HEK293 (cell line): ENCODE results near the gene SPRED2.
A peak's percentile ranks its signal among the peaks of the same experiment; 100 is the strongest.

ENCODE experiments used
- BCL11B ChIP-seq: fragments of 450-650 bp; formaldehyde crosslinking; IDR thresholded peaks from 2 replicates; pipeline ENCODE4 v1.5.1; 2016; ENCODE audit warnings: low read depth, missing biosample characterization, missing genetic modification characterization
- GFI1B ChIP-seq: fragments of 450-650 bp; formaldehyde crosslinking; IDR thresholded peaks from 2 replicates; pipeline ENCODE4 v1.5.1; 2016; ENCODE audit warnings: missing biosample characterization, missing genetic modification characterization
- KLF8 ChIP-seq: fragments of 450-650 bp; formaldehyde crosslinking; IDR thresholded peaks from 2 replicates; pipeline ENCODE4 v1.5.1; 2016; ENCODE audit warnings: missing biosample characterization, missing genetic modification characterization
- WT1 ChIP-seq: fragments of 450-650 bp; formaldehyde crosslinking; IDR thresholded peaks from 2 replicates; pipeline ENCODE4 v1.5.1; 2016; ENCODE audit warnings: missing biosample characterization, missing genetic modification characterization
- YY1 ChIP-seq: fragments of 450-650 bp; formaldehyde crosslinking; IDR thresholded peaks from 2 replicates; pipeline ENCODE4 v1.5.1; 2018; ENCODE audit warnings: missing biosample characterization, missing genetic modification characterization
- YY2 ChIP-seq: fragments of 450-650 bp; formaldehyde crosslinking; IDR thresholded peaks from 2 replicates; pipeline ENCODE4 v1.5.1; 2016; ENCODE audit warnings: missing biosample characterization, missing genetic modification characterization
- ZFHX2 ChIP-seq: fragments of 450-650 bp; formaldehyde crosslinking; conservative IDR thresholded peaks from 2 replicates; pipeline ENCODE4 v1.5.1; 2016; ENCODE audit warnings: missing biosample characterization, missing genetic modification characterization
- ZFP3 ChIP-seq: fragments of 450-650 bp; formaldehyde crosslinking; IDR thresholded peaks from 2 replicates; pipeline ENCODE4 v1.5.1; 2016; ENCODE audit warnings: low read depth, missing biosample characterization, missing genetic modification characterization
- ZIC2 ChIP-seq: fragments of 450-650 bp; formaldehyde crosslinking; IDR thresholded peaks from 2 replicates; pipeline ENCODE4 v1.5.1; 2016; ENCODE audit warnings: missing biosample characterization, missing genetic modification characterization
- ZNF114 ChIP-seq: fragments of 450-650 bp; formaldehyde crosslinking; IDR thresholded peaks from 2 replicates; pipeline ENCODE4 v1.5.0; 2017; ENCODE audit warnings: missing biosample characterization, missing genetic modification characterization
- ZNF121 ChIP-seq: fragments of 450-650 bp; formaldehyde crosslinking; IDR thresholded peaks from 2 replicates; pipeline ENCODE4 v1.5.1; 2016; ENCODE audit warnings: missing biosample characterization, missing genetic modification characterization
- ZNF133 ChIP-seq: fragments of 450-650 bp; formaldehyde crosslinking; IDR thresholded peaks from 2 replicates; pipeline ENCODE4 v1.5.1; 2016; ENCODE audit warnings: missing biosample characterization, missing genetic modification characterization
- ZNF146 ChIP-seq: fragments of 450-650 bp; formaldehyde crosslinking; IDR thresholded peaks from 2 replicates; pipeline ENCODE4 v1.5.1; 2016; ENCODE audit warnings: missing biosample characterization, missing genetic modification characterization
- ZNF174 ChIP-seq: fragments of 450-650 bp; formaldehyde crosslinking; IDR thresholded peaks from 2 replicates; pipeline ENCODE4 v1.5.0; 2017; ENCODE audit warnings: missing biosample characterization, mild to moderate bottlenecking, missing genetic modification characterization
- ZNF214 ChIP-seq: fragments of 450-650 bp; formaldehyde crosslinking; IDR thresholded peaks from 2 replicates; pipeline ENCODE4 v1.5.1; 2017; ENCODE audit warnings: missing biosample characterization, mild to moderate bottlenecking, missing genetic modification characterization, borderline replicate concordance
- ZNF292 ChIP-seq: fragments of 450-650 bp; formaldehyde crosslinking; IDR thresholded peaks from 2 replicates; pipeline ENCODE4 v1.5.1; 2016; ENCODE audit warnings: low read depth, missing biosample characterization, missing genetic modification characterization, borderline replicate concordance
- ZNF510 ChIP-seq: fragments of 450-650 bp; formaldehyde crosslinking; IDR thresholded peaks from 2 replicates; pipeline ENCODE4 v1.5.1; 2018; ENCODE audit warnings: mild to moderate bottlenecking, missing genetic modification characterization, missing biosample characterization; ENCODE audit not compliant: insufficient replicate concordance
- ZNF549 ChIP-seq: fragments of 450-650 bp; IDR thresholded peaks from 2 replicates; pipeline ENCODE4 v1.5.1; 2018; ENCODE audit warnings: missing biosample characterization, missing genetic modification characterization, mild to moderate bottlenecking, inconsistent platforms, moderate library complexity
- ZNF610 ChIP-seq: fragments of 450-650 bp; formaldehyde crosslinking; IDR thresholded peaks from 2 replicates; pipeline ENCODE4 v1.5.1; 2016; ENCODE audit warnings: missing biosample characterization, missing genetic modification characterization, borderline replicate concordance
- ZNF660 ChIP-seq: fragments of 450-650 bp; IDR thresholded peaks from 2 replicates; pipeline ENCODE4 v1.5.1; 2018; ENCODE audit warnings: missing biosample characterization, mild to moderate bottlenecking, missing genetic modification characterization
- ZNF768 ChIP-seq: fragments of 450-650 bp; formaldehyde crosslinking; IDR thresholded peaks from 2 replicates; pipeline ENCODE4 v1.5.1; 2018; ENCODE audit warnings: missing biosample characterization, mild to moderate bottlenecking, missing genetic modification characterization
- ZNF785 ChIP-seq: fragments of 450-650 bp; formaldehyde crosslinking; IDR thresholded peaks from 2 replicates; pipeline ENCODE4 v1.5.1; 2016; ENCODE audit warnings: missing biosample characterization, missing genetic modification characterization
- ZNF792 ChIP-seq: fragments of 450-650 bp; formaldehyde crosslinking; IDR thresholded peaks from 2 replicates; pipeline ENCODE4 v1.5.1; 2016; ENCODE audit warnings: missing biosample characterization, missing genetic modification characterization
- ZNF837 ChIP-seq: fragments of 450-650 bp; formaldehyde crosslinking; IDR thresholded peaks from 2 replicates; pipeline ENCODE4 v1.5.1; 2016; ENCODE audit warnings: missing biosample characterization, missing genetic modification characterization
- ZSCAN30 ChIP-seq: fragments of 450-650 bp; IDR thresholded peaks from 2 replicates; pipeline ENCODE4 v1.5.1; 2018; ENCODE audit warnings: missing biosample characterization, mild to moderate bottlenecking, missing genetic modification characterization, moderate library complexity
- TF ChIP-seq, protein P1 (sequence below): fragments of 450-650 bp; IDR thresholded peaks from 2 replicates; pipeline ENCODE4 v1.5.1; 2018; ENCODE audit warnings: missing biosample characterization, mild to moderate bottlenecking, missing genetic modification characterization
- TF ChIP-seq, protein P2 (sequence below): fragments of 450-650 bp; formaldehyde crosslinking; IDR thresholded peaks from 2 replicates; pipeline ENCODE4 v1.5.1; 2016; ENCODE audit warnings: missing biosample characterization, missing genetic modification characterization
- TF ChIP-seq, protein P3 (sequence below): fragments of 450-650 bp; formaldehyde crosslinking; IDR thresholded peaks from 2 replicates; pipeline ENCODE4 v1.5.1; 2017; ENCODE audit warnings: missing biosample characterization, missing genetic modification characterization
- TF ChIP-seq, protein P4 (sequence below): fragments of 450-650 bp; formaldehyde crosslinking; IDR thresholded peaks from 2 replicates; pipeline ENCODE4 v1.5.1; 2016; ENCODE audit warnings: missing biosample characterization, missing genetic modification characterization
- TF ChIP-seq, protein P5 (sequence below): fragments of 450-650 bp; formaldehyde crosslinking; IDR thresholded peaks from 2 replicates; pipeline ENCODE4 v1.5.1; 2016; ENCODE audit warnings: missing biosample characterization, missing genetic modification characterization
- TF ChIP-seq, protein P6 (sequence below): fragments of 450-650 bp; formaldehyde crosslinking; IDR thresholded peaks from 2 replicates; pipeline ENCODE4 v1.5.0; 2017; ENCODE audit warnings: missing biosample characterization, missing genetic modification characterization, borderline replicate concordance

SPRED2 gene

DNA sequence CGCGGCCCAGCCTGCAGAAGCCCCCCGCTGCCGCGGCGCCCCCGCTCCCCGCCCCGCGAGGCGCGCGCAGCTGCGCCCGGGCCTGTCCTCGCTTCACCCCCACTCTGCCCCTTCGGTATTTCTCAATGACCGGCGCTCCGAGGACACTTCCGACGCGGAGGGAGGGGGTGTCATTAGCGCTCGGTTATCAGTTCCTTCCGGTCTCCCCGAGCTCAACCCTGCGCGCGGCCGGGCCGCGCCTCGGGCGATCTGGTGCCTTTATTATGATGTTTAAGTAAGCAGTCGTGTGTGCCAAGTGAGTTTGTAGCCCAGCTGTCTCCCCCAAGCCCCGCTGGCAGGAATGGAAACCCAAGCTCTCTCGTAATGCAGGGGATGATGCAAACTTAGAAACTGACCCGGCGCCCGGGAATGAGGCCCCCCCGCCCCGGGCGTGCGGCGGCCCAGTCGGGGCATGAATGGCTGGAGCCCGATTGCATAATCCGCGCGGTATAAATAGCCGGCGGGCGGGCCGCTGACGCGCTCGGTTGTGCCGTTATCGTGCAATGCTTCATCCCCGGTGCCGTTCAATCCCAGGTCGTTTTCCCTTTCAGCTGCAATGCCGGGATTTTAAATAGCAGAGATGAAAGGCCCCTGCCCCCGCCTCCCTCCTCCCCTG lies 3.9 kb upstream of the SPRED2 start (continued):
- TF ChIP-seq, protein P1, sequence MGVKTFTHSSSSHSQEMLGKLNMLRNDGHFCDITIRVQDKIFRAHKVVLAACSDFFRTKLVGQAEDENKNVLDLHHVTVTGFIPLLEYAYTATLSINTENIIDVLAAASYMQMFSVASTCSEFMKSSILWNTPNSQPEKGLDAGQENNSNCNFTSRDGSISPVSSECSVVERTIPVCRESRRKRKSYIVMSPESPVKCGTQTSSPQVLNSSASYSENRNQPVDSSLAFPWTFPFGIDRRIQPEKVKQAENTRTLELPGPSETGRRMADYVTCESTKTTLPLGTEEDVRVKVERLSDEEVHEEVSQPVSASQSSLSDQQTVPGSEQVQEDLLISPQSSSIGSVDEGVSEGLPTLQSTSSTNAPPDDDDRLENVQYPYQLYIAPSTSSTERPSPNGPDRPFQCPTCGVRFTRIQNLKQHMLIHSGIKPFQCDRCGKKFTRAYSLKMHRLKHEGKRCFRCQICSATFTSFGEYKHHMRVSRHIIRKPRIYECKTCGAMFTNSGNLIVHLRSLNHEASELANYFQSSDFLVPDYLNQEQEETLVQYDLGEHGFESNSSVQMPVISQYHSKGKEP (tag by site-specific recombination), result peak; percentile 53
- TF ChIP-seq, protein P2, sequence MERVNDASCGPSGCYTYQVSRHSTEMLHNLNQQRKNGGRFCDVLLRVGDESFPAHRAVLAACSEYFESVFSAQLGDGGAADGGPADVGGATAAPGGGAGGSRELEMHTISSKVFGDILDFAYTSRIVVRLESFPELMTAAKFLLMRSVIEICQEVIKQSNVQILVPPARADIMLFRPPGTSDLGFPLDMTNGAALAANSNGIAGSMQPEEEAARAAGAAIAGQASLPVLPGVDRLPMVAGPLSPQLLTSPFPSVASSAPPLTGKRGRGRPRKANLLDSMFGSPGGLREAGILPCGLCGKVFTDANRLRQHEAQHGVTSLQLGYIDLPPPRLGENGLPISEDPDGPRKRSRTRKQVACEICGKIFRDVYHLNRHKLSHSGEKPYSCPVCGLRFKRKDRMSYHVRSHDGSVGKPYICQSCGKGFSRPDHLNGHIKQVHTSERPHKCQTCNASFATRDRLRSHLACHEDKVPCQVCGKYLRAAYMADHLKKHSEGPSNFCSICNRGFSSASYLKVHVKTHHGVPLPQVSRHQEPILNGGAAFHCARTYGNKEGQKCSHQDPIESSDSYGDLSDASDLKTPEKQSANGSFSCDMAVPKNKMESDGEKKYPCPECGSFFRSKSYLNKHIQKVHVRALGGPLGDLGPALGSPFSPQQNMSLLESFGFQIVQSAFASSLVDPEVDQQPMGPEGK, result peak; percentile 88
- TF ChIP-seq ZNF660 (peak; percentile 76), ZNF146 (tag by site-specific recombination) (no peak), YY2 (tag by site-specific recombination) (peak; percentile 20; the same call in 1 of the 2 replicates), ZNF768 (tag by site-specific recombination) (no peak), ZNF785 (tag by site-specific recombination) (no peak), ZNF837 (no peak), YY1 (tag by site-specific recombination) (no peak), ZIC2 (tag by site-specific recombination) (peak; percentile 82), ZNF292 (tag by site-specific recombination) (no peak), BCL11B (no peak), KLF8 (peak; percentile 19; the same call in 1 of the 2 replicates), WT1 (tag by site-specific recombination) (0 out of 2 replicates have a peak, but pooled peaks have one; percentile 15), ZNF174 (tag by site-specific recombination) (no peak), GFI1B (tag by site-specific recombination) (no peak), ZNF549 (tag by site-specific recombination) (no peak), ZNF610 (tag by site-specific recombination) (no peak), ZSCAN30 (tag by site-specific recombination) (no peak; the same call in 1 of the 2 replicates), ZNF510 (tag by site-specific recombination) (no peak), ZNF792 (tag by site-specific recombination) (no peak), ZNF121 (tag by site-specific recombination) (no peak), ZFHX2 (tag by site-specific recombination) (no peak), ZNF133 (no peak), ZNF114 (tag by site-specific recombination) (no peak), ZNF214 (tag by site-specific recombination) (no peak), ZFP3 (tag by site-specific recombination) (no peak)
- TF ChIP-seq, protein P3, sequence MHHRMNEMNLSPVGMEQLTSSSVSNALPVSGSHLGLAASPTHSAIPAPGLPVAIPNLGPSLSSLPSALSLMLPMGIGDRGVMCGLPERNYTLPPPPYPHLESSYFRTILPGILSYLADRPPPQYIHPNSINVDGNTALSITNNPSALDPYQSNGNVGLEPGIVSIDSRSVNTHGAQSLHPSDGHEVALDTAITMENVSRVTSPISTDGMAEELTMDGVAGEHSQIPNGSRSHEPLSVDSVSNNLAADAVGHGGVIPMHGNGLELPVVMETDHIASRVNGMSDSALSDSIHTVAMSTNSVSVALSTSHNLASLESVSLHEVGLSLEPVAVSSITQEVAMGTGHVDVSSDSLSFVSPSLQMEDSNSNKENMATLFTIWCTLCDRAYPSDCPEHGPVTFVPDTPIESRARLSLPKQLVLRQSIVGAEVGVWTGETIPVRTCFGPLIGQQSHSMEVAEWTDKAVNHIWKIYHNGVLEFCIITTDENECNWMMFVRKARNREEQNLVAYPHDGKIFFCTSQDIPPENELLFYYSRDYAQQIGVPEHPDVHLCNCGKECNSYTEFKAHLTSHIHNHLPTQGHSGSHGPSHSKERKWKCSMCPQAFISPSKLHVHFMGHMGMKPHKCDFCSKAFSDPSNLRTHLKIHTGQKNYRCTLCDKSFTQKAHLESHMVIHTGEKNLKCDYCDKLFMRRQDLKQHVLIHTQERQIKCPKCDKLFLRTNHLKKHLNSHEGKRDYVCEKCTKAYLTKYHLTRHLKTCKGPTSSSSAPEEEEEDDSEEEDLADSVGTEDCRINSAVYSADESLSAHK (tag by site-specific recombination), result peak; percentile 85
- TF ChIP-seq, protein P4, sequence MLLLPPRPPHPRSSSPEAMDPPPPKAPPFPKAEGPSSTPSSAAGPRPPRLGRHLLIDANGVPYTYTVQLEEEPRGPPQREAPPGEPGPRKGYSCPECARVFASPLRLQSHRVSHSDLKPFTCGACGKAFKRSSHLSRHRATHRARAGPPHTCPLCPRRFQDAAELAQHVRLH (tag by site-specific recombination), result no peak
- TF ChIP-seq, protein P5, sequence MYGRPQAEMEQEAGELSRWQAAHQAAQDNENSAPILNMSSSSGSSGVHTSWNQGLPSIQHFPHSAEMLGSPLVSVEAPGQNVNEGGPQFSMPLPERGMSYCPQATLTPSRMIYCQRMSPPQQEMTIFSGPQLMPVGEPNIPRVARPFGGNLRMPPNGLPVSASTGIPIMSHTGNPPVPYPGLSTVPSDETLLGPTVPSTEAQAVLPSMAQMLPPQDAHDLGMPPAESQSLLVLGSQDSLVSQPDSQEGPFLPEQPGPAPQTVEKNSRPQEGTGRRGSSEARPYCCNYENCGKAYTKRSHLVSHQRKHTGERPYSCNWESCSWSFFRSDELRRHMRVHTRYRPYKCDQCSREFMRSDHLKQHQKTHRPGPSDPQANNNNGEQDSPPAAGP (tag by site-specific recombination), result peak; percentile 69; the same call in 1 of the 2 replicates
- TF ChIP-seq, protein P6, sequence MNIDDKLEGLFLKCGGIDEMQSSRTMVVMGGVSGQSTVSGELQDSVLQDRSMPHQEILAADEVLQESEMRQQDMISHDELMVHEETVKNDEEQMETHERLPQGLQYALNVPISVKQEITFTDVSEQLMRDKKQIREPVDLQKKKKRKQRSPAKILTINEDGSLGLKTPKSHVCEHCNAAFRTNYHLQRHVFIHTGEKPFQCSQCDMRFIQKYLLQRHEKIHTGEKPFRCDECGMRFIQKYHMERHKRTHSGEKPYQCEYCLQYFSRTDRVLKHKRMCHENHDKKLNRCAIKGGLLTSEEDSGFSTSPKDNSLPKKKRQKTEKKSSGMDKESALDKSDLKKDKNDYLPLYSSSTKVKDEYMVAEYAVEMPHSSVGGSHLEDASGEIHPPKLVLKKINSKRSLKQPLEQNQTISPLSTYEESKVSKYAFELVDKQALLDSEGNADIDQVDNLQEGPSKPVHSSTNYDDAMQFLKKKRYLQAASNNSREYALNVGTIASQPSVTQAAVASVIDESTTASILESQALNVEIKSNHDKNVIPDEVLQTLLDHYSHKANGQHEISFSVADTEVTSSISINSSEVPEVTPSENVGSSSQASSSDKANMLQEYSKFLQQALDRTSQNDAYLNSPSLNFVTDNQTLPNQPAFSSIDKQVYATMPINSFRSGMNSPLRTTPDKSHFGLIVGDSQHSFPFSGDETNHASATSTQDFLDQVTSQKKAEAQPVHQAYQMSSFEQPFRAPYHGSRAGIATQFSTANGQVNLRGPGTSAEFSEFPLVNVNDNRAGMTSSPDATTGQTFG (tag by site-specific recombination), result no peak
